Stimulated activated CD4-positive, alpha-beta T cell treated with anti-CD3 and anti-CD28 coated beads, Interleukin-4, amount 100 ng/mL, for 24 hours (primary cell): ENCODE measurements around the gene ENTHD1.
"Not testable (repeated sequence)": the region's sequence is repeated elsewhere in the genome, so short reads cannot be mapped to it uniquely, and the experiment has no call there.

Experiments used
- DNase-seq: peaks from one replicate; pipeline ENCODE4 v3.0.0-alpha.2; 2020

Gene ENTHD1

DNA sequence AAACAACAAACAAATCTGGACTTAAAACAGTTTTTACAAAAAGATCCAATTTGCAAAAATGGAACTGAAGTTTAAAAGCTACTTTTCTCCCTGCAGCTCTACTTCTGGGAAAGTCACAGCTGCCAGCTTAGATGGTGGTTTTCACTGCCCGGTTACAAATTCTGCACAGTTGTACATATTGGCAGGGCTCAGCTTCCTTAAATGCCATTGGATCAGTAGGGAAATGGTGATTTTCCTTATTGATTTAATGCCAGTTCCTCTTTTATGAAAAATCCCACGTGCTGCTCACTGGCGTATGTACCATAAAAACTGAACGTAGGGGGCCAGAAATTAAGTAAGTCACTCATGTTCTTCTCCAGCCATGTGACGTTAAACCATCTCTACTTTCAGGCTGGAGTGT lies 30.1 kb upstream of the ENTHD1 start:
- DNase-seq, result no peak

DNA sequence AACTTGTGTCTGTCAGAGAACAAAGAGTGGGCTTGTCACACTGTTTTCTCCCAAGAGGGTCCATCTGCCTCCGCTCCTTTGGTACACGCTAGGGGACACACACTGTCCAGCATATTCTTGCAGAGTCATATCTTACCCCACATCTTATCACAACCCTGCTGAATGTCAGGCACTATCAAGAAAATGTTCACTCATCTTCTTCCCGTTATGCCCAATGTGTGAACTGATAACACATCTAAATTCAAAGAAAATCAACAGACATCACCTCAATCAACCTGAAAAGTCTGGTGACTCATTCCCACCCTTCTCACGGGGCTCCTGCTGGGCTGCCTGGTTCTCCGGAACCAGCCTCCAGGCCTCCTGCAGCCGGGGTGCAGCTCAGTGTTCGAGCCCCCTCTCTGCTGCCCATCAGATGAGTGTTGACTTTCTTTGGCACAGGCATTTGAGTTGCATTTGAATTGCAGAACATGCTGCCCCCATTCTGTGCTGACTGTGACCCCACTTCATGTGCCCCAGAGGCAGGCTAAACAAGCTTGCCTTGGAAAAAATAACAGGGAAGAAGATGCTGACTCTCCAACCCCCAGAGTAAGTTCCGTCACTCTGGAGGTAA lies 26.7 kb upstream of the ENTHD1 start:
- DNase-seq, result peak; percentile 76

DNA sequence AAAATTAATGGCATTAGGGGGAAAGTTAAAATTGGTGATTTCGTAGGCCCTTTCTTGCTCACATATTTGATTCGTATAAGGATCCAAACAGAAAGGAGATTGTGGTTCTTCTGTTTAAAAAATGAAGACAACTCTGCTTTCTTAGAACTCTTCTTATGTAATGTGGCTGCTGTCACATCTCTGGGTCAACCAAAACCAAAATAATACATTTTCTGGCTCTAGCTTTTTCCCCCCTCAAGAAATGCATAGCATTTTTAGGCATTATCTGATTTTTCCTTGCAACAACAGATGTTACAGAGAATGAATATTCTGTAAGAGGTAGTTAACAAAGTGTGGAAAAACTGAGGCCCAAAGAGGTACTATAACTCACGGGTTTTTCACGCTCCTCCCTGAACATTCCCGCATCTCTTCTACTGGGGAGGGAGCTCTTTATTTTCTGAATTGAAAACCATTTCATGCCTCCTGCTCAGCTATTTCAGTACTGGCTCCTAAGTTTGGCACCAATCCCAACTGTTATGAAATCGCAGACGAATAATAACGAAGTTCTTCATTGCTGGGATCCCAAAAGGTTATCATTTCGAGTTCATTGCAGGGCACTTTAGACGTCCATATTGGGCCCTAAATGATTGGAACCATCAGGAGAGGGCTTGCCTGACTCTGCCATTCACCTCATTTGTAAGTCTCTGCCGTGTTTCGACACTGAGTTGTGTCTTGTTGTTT lies 24.4 kb upstream of the ENTHD1 start:
- DNase-seq, result no peak

DNA sequence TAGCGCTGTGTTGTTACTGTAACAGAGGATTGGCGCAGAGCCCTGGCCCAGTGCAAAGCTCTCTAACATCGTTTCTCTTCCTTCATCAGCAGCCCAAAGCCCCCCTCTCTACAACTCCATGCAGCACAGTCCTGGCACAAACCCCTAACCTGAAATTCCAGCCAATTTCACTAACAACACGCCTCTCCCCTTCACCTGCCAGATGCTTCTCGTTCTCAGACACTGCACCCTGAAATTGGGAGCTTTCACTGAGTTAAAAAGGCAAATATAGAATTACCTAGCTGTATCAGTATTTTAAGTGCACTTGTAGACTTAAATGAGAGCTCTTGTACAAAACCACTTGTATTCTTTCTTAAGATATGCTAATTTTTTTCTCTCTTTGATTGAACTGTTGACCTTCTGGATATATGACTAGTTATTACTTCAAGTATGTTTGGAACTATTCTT lies 23.7 kb upstream of the ENTHD1 start:
- no peak for DNase-seq

DNA sequence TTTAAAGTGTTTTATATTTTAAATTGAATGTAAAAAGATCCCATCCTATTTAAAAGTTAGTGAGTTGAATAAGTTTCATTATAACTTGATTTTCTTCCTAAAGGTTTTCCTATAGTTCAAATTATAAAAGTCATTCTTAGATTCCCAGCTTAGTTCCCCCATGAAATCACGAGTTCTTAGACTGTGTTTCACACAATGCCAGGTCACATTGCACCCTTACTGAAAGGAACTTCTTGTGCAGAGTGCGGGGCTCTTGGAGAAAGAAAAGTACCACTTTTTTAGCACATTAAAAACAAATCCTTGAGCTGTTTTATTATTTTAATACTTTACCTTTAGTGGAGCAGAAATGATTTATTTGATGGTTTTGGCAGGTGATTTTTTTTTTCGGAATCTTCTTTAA lies 22.9 kb upstream of the ENTHD1 start:
- no peak for DNase-seq

DNA sequence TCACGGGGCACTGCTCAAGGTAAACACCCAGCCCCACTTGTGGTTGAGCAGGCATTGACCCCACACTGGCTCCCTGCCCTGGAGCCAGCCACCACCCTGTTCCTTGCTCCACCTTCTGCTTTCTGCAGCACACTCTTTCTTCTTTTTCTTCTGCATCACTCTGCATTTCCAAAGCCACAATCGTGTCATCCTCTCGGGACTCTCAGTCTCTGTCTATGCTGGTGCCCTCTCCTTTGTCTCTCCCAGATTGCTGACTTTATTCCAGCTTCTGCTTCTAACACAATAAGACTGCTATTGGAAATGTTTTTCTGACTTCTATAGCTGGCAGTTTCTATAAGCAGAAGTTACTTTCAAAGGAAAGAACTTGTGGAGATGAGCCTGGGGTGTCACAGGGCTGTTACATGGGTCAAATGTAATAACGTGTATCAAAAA lies 21.8 kb upstream of the ENTHD1 start:
- no peak for DNase-seq

DNA sequence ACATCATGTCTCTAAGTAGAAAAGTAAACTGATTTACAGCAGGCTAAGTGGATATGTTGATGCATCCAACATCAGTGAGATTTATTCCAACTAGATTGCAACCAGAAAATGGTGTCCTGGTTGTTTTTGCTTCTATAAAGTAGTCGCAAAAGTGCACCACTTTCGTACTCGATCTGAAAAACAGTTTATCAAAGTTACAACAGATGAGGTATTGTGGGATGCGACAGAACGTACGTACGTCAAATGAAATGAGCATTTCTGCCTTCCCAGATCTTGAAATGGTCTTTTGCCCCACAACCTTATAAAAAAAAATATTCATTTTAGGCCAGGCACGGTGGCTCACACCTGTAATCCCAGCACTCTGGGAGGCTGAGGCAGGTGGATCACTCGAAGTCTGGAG lies 21.0 kb upstream of the ENTHD1 start:
- DNase-seq, result no peak

DNA sequence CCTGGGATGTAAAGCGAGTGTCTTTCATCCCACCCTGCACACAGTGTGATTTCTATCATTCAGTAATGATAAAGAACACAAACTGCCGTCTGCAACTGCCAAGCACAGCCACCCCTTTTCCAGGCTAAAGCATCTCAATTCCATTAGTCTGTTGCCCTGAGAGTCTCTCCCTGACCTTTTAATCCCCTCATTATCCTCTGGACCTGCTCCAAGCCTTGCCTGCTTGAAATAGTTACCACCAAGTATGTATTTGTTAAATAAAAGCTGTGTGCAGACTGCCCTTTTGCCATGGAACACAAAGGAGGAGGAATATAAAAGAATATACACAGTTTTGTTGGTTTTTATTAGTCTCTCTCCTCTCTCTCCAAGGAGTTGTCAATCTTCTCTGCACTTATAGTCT lies 20.3 kb upstream of the ENTHD1 start:
- DNase-seq, result no peak

DNA sequence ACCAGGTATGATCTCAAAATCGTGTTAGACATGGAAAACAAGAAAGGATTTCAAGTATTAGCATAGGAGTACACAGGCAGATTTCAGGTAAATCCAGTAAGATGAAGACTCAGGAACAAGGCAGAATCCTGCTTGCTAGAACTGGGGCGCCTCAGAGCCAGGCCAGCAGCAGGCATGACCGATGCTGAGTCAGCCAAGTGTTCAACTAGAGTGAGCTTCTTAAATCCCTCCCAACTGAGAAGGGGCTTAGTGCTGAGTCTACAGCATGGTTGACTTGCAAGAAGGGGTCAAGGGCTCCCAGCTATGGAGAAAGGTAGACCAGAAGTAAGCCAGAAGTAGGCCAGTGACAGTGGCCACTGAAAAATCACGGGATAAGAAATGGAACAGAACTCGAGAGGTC lies 19.8 kb upstream of the ENTHD1 start:
- DNase-seq, result no peak

DNA sequence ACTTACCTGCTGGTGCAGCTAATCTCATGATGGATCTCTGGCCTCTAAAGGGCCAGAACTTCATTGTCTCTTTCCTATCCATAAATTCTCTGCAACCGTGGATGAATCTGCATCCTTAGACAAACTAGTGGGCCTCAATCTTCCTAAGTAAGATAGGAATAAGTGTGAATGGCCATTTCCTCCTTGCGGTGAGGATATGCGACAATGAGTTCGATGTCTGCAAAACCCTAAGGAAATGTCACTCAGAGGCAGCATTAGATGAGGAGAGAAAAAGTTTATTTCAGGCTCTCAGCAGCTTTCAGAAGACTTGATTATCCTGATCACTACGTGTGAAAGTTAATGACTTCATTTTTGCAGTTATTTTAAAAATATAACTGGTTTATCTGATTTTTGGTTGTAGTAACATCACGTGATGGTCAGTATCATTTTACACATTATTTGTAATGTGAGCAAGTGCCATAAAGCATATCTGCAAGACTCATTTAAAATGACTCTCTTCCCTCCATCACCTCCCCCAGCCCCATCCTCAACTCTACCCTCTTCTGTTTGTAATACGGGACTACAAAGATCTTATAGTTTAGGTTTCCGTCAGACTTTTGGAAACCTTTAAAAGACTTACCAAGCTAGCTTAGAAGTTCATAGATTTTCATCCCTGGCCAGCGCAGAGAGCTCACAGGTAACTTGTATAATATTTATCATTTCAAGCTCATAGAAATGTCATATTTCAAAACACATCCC lies 17.5 kb upstream of the ENTHD1 start:
- no peak for DNase-seq

DNA sequence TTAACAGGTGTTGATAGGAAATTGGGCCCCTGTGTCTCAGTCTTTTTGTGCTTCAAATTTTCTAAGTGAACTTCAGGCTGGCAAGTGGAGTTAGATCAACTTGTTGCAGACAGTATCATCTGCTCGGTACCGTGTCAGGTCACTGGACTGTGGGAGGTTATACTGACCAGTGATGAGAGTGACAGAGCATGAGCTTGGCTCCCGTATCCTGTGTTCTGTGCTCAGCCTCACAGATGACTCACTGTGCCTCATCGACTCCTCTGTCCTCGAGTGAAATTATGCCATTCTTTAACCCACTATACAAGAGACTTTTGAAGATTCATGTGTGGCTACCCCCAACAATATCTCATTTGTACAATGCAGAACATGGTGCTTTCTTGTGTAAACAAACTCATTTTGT lies 15.2 kb upstream of the ENTHD1 start:
- peak; percentile 53 for DNase-seq

DNA sequence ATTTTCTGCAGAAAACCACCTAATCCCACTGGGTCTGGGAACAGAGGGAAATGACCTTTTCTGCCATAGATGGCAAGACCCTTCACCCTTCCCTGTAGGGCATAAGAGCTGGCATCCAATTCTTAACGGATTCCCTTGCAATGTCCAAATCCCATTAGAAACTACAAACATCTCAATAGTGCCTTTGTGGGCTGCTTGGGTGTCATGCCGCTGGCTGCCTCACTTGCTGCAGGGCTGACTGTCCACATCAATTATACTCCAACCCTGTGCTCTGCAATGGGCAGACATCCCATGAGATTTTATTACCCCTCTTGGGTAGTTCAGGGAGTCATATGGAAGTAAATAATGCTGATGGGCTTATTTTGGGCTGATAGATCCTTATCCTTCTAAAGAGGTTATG lies 14.6 kb upstream of the ENTHD1 start:
- no peak for DNase-seq

DNA sequence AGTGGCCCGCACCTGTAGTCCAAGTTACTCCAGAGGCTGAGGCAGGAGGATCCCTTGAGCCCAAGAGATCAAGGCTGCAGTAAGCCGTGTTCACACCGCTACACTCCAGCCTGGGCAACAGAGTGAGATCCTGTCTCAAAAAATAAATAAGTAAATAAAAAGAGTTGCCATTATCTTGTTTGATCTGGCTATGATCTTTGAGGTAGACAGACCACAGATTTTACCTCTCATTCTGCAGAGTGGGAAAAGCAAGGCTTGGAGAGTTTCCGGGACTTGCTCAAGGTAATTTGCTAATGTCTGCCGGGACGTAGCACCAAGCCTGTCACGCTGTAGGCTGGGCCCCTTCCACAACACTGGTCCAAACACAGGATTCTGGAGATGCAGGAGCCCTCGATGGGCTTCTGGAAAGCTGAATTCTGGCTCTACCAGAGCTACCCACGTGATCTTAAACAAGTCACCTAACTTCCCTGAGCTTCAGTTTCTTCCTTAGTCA lies 14.1 kb upstream of the ENTHD1 start:
- DNase-seq, result no peak

DNA sequence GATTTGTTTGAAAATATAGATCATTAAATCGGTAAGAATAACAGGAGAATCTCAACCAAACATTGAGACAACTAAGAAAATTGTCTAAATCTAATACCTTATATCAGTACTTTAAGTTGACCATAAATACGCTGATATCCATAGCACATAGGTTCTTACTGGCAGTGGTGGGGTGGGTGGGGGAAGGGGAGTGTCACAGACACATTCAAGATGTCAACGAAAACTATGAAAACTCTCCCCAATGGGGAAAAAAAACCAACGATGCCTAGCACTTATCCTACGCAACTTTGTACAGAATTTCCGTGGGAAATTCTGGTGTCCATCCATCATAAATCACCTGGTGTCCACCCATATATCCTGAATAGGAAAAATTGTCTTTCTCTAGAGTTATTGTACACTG lies 13.5 kb upstream of the ENTHD1 start:
- DNase-seq, result no peak

DNA sequence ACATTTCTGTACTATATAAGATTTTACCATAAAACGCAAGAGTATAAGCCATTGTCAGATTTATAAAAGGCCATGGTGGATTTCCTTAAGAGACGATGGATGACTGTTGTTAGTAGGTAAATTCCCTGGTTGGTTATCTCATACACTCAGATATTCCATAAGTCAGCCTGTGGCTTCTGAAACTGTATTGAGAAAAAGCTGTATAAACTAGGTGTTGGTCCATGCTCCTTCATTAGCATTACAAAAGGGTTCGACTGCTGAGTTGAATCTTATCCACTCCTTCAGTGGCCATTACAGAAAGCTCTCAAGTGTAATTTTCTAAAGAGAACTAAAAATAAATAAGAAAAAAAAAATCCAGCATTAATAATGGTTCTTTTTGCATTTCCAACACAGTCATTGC lies 12.6 kb upstream of the ENTHD1 start:
- no peak for DNase-seq

DNA sequence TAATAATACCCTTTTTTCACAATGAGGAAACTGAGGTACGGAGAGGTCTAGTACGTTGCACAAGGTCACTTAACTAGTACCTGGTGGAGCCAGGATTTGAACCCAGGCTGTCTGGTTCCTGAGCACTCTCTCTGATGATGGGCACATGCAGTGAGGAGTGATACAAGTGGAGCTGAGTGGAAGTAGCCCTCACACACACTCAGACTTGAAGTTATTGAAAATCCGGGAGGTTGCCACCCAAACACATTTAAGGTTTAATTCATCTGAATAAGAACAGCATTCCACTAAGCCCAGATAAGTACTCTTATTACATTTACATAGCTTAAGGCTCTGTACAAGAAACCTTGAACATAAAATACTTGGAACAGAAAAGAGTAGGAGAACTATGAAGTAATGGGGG lies 12.1 kb upstream of the ENTHD1 start:
- no peak for DNase-seq

DNA sequence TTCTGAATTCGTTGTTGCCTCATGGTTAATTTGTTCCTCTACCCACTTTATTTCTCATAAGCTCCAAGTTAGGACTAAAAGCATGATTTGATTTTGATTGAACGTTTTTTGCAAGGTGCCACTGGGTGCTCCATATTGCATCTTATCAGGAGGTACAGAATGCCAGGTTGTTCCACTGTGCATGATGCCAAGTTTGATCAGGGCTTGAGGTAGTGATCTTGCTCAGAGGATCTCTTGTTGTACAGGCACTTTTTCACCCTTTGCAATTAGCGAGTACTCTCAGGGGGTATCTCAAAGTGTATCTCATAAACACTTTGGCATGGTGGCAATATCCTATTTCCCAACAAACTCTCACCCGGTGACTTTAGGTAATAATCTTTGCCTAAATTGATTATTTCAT lies 11.3 kb upstream of the ENTHD1 start:
- DNase-seq, result no peak

DNA sequence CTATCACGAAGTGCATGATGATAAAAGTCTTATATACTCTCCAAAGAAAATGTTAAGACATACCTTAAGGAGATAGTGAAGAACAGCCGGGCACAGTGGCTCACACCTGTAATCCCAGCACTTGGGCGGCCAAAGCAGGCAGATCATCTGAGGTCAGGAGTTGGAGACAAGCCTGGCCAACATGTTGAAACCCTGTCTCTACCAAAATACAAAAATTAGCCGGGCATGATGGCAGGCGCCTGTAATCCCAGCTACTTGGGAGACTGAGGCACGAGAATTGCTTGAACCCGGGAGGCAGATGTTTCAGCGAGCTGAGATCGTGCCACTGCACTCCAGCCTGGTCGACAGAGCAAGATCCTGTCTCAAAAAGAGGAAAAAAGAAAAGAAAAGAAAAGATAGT lies 10.5 kb upstream of the ENTHD1 start:
- DNase-seq, result not testable (repeated sequence)

DNA sequence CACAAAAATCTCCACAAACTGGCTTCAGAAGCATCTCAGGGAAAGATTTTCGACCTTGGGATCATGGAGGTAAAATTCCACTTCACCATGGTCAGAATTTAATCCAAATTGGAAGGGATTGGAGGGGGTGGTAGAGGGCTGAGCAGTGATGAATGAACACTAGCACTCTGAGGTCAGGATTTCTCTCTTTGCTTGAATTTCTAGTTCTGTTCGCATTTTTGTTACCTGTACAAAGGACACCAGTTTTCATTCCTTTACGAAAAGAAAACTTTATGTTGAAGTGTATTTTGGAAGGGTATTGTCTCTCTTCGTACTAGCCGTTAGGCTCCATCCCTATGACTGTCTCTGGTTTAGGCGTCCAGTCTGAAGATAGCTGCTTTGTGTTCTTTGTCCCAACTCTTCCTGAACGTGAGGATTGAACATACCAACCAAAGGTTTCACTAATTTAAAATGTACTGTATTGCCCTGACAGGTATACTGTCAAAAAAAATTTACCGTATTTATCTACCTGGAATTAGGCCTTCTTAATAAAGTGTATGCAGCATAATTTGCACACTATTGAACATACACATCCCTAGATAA lies 8.1 kb upstream of the ENTHD1 start:
- DNase-seq, result no peak

DNA sequence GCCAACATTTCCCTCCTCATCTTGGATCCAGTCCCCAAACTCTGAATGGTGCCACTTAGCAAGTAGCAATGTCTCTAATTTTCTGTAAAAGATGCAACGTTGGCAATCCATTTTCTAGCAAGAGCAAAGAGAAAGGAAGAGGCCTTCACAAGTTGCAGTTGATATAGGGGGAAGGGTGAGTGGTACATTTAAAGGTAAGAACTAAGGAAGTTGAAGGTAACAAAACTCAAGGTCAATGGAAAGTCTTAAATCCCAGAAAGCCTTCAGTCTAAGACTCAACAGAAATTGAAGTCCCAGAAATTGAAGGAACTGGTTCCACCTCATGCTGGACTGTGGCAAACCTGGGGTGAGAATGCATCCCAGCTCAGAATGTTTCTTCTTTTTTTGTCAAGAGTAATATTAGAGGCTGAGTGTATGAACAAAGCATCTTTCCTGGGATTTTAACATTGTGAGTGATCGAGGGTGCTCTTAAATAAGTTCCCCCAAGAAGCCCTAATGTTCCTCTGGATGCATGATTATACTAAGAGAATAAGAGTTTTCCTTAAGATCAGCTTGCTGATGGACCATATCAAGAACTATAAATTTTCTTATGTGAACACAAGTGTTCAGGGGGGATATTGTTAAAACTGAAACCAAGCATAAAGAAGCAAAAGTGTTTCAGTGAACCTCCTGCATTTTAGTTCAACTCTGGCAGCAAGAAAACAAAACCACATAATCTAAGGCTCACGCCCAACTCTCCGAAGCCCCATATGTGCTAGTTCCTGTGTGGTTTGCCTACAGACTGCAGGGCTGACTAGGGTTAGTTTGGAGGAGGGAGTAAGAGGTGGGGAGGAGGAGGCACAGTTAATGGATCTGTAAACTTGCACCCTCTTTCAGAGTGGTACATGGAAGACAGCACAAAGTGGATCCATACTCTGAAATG lies 7.0 kb upstream of the ENTHD1 start, which contains the start of gene GRAP2:
GRAP2 (plus strand) TSS at position 779 of the 922 bp plus-strand sequence. CDS start 46,023 bp downstream, outside the sequence.
- peak; percentile 72 for DNase-seq

DNA sequence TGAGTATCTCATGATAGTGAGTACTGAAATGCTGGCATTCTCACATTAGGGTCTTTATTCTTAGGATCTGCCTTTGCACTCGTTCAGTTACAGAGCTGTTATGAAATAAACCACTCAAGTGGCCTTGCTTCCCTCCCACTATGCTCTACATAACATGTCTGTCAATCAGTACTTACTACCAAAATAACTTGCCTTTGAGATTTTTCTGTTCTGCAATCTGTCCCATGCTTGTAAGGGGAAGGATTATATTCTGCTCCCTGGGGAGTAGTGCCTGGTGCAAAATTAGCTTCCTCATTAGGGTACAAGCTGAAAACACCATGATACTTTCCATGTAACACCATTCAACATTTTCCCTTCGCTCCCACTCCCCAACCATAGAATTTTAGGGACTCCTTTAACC lies 5.4 kb upstream of the ENTHD1 start:
- DNase-seq, result no peak

DNA sequence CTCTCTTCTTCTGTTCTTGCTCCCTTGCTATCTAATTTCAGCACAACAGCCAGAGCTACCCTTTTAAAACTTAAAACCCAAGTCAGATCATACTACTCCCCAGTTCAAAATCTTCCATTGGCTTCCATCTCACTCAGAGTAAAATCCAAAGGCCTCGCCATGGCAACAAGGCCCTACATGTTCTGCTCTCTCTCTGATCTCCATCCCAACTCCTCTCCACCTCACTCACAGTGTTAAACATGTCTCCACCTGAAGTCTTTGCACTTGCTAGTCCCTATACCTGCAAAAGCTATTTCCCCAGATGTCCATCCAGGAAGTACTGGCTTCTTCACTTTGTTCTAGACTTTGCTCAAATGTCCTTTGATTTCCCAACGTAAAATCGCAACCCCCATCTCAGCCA lies 4.3 kb upstream of the ENTHD1 start:
- DNase-seq, result no peak
